ENCODE data around the gene SLC26A1.

SLC26A1 gene

DNA sequence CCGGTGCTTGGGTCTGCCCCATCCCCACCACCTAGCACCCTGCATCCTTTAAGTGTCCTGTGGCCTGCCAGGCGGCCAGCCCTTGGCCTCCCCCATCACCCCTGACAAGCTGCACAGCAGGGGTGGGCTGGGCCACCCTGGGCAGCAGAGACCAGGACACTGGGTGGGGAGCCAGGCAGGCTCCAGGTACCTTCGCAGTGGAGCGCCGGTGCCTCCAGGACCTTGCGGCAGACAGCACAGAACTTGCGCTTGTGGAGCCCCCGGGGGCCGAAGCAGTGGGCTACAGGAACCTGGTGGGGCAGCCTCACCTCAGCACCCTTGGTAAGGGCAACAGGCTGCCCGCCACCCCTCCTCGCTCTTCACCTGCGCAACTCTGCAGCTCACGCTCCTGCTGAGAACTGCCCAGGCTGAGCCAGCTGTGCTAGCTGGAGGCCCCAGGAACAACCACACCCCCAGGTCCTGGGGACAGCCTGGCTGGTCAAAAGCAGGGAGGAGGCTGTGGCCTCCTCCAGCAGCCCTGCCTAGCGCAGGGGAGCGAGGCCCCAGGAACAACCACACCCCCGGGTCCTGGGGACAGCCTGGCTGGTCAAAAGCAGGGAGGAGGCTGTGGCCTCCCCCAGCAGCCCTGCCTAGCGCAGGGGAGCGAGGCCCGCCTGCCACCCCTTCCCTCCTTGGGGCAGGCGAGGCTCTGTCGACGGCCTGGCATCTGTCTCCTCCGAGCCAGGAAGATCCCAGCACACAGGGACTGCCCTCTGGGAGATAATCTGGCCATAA, 24.4 kb downstream of the SLC26A1 start:
- H3K9ac ChIP-seq (ENCODE audit: low read depth, low read length): no peak overlapping the region
- H3K27me3 ChIP-seq (ENCODE audit: insufficient read depth, low read length): peaks cover 54% of the 10 kb centered on the region

DNA sequence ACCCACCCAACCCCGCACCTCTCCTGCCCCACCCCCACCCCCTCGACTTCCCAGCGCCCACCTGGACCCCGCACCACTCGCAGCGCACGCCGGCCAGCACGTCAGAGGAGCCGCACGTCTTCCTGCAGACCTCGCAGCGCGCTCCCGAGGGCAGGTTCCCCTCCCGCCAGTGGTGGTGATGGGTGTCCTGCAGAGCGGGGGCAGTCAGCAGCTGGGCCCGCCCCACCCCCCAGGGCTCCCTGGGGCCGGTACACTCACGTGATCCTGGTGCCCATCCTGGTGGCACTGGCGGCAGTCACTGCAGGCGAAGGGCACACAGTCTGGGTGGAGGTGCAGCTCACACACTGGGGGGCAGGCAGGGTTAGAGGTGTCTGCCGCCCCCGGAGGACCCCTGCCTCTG, 25.0 kb downstream of the SLC26A1 start:
- Histone ChIP-seq H3K9ac (ENCODE audit: low read depth, low read length) (no peak overlapping the region), H3K27me3 (ENCODE audit: insufficient read depth, low read length) (peaks cover 54% of the 10 kb centered on the region), H3K36me3 (ENCODE audit: insufficient read depth, low read depth, low read length) (no peaks in the 10 kb centered on the region), H3K9me3 (ENCODE audit: insufficient read depth, low read depth, low read length) (no peaks in the 10 kb centered on the region), H3K4me1 (ENCODE audit: insufficient read depth, low read length) (no peaks in the 10 kb centered on the region), H3K4me3 (ENCODE audit: low read length) (no peak overlapping the region), H3K27ac (ENCODE audit: low read length) (no peak overlapping the region)

More for the DNA sequence above, 24.4 kb downstream of the SLC26A1 start:
- no peaks in the 10 kb centered on the region for H3K9me3 ChIP-seq (ENCODE audit: insufficient read depth, low read depth, low read length)
- H3K4me3 ChIP-seq (ENCODE audit: low read length): no peak overlapping the region
- no peaks in the 10 kb centered on the region for H3K36me3 ChIP-seq (ENCODE audit: insufficient read depth, low read depth, low read length)
- H3K4me1 ChIP-seq (ENCODE audit: insufficient read depth, low read length): no peaks in the 10 kb centered on the region
- no peak overlapping the region for H3K27ac ChIP-seq (ENCODE audit: low read length)

DNA sequence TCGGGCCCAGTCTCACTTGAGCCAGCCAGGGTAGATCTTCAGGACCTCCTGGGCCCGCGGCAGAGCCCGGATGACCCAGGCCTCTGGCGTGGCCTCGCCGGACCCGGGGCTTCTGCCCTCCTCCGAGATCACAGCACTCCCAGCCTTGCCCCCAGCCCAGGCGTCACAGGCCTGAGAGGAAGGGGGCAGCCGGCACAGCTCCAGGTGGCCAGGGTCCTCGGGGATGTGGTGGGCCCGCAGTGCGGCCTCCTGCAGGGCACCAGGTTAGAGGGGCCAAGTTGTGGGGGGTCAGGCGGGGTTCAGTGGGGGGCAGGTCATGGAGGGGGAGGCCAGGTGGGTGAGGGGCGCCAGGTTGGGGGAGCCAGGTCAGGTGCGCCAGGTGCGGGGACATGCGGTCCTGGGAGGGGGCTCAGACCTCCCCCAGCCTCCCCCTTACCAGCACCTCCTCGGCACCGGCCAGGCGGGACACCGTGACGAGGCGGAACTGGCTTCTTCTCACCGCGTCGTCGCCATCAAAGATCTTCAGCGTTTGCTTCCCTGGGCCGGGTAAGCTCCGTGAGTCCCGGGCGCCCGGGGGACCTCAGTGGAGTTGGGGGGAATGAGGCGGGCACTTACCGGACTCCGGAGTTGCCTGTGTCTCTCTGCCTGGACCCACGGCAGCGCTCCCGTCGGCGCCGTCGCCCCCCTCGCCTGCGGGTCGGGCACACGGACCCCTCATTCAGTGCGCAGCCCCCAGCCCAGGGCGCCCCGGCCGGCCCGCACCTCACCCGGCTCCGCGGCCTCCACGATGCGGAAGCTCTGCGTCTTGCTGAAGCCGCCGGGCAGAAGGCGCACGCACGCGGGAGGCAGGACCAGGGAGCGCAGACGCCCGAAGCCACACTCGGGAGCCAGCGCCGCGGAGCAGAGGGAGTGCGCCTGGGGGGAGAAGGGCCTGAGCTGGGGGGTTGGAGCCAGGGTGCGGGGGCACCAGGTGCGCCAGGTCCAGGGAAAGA, 25.8 kb downstream of the SLC26A1 start:
- Histone ChIP-seq H3K9ac (ENCODE audit: low read depth, low read length) (no peak overlapping the region), H3K27me3 (ENCODE audit: insufficient read depth, low read length) (peaks cover 48% of the 10 kb centered on the region), H3K4me3 (ENCODE audit: low read length) (peak overlapping the region; percentile 33; the same call in 1 of the 2 replicates)

DNA sequence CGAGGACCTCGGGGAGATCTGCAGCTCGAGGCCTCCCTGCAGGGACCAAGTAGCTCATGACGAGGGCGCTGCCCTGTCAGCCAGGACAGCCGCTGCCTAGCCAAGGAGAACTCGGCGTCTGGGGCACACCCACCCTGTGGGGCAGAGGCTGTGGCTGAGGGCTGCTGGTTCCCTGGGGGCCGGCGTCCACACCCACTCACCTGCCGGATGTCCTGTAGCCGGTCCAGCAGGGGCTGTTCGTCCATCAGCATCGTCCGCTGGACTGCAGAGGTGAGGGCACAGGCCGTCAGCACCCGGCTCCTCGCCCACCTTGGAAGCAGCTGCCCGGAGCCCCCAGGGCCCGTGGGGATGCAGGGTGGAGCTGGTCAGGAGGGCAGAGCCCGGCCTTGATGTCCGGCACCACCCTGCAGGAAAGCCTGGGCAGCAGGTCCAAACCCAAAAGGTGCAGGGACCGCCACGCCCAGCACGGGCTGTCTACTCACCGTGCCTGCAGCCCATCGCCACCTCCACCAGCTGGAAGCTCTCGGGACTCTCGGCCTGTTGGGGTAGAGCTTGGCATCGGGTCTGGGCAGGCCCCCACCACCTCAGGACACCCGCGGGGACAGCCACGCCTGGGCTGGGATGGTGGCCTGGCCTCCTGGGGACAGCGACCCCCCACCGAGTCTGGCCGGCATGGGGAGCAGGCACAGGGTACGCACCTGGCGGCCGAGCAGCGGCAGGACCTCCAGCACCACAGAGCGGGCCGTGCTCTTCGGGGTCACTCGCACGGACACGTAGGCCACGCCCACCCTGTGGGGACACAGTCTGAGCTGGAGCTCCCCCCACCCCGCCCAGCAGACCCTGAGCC, 26.7 kb downstream of the SLC26A1 start:
- Histone ChIP-seq H3K27ac (ENCODE audit: low read length) (no peak overlapping the region), H3K4me3 (ENCODE audit: low read length) (no peak overlapping the region), H3K4me1 (ENCODE audit: insufficient read depth, low read length) (no peaks in the 10 kb centered on the region), H3K9ac (ENCODE audit: low read depth, low read length) (no peak overlapping the region), H3K9me3 (ENCODE audit: insufficient read depth, low read depth, low read length) (no peaks in the 10 kb centered on the region), H3K27me3 (ENCODE audit: insufficient read depth, low read length) (peaks cover 39% of the 10 kb centered on the region), H3K36me3 (ENCODE audit: insufficient read depth, low read depth, low read length) (no peaks in the 10 kb centered on the region)

More for the DNA sequence above, 25.8 kb downstream of the SLC26A1 start:
- H3K9me3 ChIP-seq (ENCODE audit: insufficient read depth, low read depth, low read length): no peaks in the 10 kb centered on the region
- H3K36me3 ChIP-seq (ENCODE audit: insufficient read depth, low read depth, low read length): no peaks in the 10 kb centered on the region
- no peaks in the 10 kb centered on the region for H3K4me1 ChIP-seq (ENCODE audit: insufficient read depth, low read length)
- H3K27ac ChIP-seq (ENCODE audit: low read length): no peak overlapping the region

DNA sequence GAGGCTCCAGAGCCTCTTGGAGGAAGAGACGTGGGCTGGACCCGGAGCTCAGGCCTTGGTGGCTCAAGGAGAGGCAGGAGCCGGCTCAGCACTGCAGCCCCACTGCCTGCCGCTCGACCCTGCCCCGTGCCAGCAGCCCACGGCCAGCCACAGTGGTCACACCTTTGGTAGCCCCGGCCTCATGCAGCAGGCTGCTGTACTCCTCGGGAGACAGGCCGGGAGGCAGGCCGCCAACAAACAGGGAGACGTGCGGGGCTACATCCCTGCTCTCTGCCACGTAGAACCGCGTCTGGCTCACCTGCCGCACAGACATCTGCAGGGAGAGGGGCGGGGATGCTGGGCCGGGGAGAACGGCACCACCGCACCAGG, 27.5 kb downstream of the SLC26A1 start:
- Histone ChIP-seq H3K9ac (ENCODE audit: low read depth, low read length) (no peak overlapping the region), H3K36me3 (ENCODE audit: insufficient read depth, low read depth, low read length) (no peaks in the 10 kb centered on the region), H3K4me1 (ENCODE audit: insufficient read depth, low read length) (no peaks in the 10 kb centered on the region), H3K4me3 (ENCODE audit: low read length) (no peak overlapping the region), H3K27me3 (ENCODE audit: insufficient read depth, low read length) (peaks cover 31% of the 10 kb centered on the region), H3K9me3 (ENCODE audit: insufficient read depth, low read depth, low read length) (no peaks in the 10 kb centered on the region), H3K27ac (ENCODE audit: low read length) (no peak overlapping the region)

DNA sequence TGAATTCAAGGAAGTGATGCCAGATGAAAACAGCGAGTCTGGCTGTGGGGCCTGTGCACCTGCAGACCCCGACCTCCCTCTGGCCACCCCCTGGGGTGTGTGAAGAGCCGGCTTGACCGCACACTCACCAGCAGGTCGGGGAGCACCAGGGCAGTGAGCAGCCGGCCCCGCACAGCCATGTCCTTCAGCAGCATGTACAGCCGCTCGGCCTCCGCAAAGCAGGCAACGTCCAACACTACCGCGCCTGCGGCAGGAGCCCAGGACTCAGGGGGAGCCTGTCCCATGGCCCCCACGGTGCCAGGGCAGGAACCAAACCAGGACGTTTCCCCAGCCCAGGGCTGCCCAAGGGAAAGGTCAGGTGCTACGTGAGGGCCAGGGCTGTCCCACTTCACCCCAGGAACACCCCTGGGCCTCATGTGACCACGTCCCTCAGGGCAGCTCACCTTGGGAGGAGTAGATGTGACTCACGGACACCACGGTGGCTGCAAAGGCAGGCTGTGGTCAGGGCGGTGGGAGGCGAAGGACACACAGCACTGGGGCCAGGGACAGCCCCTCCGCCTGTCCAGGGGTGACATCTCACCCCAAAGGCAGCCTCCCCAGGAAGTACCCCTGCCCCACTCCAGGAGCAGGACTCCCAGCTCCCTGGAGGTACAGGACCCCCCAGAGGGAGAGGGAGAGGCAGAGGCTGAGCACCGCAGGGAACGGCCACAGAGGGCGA, 28.0 kb downstream of the SLC26A1 start:
- H3K9ac ChIP-seq (ENCODE audit: low read depth, low read length): no peak overlapping the region
- H3K27me3 ChIP-seq (ENCODE audit: insufficient read depth, low read length): peaks cover 26% of the 10 kb centered on the region
- H3K27ac ChIP-seq (ENCODE audit: low read length): no peak overlapping the region
- H3K36me3 ChIP-seq (ENCODE audit: insufficient read depth, low read depth, low read length): no peaks in the 10 kb centered on the region
- no peak overlapping the region for H3K4me3 ChIP-seq (ENCODE audit: low read length)
- H3K9me3 ChIP-seq (ENCODE audit: insufficient read depth, low read depth, low read length): no peaks in the 10 kb centered on the region
- H3K4me1 ChIP-seq (ENCODE audit: insufficient read depth, low read length): no peaks in the 10 kb centered on the region

DNA sequence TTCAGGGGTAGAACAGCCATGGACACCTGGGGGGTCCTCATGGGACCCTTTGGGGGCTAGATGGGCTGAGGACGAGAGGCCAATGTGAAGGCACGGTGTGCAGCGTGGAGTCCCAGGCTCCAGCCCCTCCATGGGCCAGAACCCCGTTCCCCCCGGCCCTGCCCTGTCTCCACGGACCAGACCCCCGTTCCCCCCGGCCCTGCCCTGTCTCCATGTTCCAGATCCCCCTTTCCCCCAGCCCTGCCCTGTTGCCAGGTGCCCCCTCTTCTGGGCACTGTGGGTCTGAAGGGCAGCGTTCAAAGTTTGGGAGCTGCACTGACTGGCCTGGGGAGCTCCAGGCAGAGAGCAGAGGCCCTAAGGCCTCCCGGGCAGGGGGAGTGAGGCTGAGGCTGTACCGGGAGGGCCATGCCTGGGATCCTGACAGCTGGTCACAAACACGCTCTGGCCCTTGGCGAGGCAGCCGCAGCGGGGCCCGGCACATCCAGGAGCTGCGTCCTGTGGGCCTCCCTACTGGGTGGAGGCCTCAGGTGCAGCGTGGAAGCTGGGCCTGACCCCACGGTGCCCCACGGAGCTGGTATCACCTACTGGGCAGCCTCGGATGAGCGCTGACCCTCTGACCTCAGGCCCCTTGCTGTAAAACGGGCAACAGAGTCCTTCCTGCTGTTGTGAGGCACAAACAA, 28.7 kb downstream of the SLC26A1 start:
- H3K36me3 ChIP-seq (ENCODE audit: insufficient read depth, low read depth, low read length): no peaks in the 10 kb centered on the region
- H3K27me3 ChIP-seq (ENCODE audit: insufficient read depth, low read length): peaks cover 22% of the 10 kb centered on the region
- no peaks in the 10 kb centered on the region for H3K9me3 ChIP-seq (ENCODE audit: insufficient read depth, low read depth, low read length)
- H3K4me1 ChIP-seq (ENCODE audit: insufficient read depth, low read length): no peaks in the 10 kb centered on the region
- no peak overlapping the region for H3K4me3 ChIP-seq (ENCODE audit: low read length)
- H3K9ac ChIP-seq (ENCODE audit: low read depth, low read length): no peak overlapping the region
- no peak overlapping the region for H3K27ac ChIP-seq (ENCODE audit: low read length)

DNA sequence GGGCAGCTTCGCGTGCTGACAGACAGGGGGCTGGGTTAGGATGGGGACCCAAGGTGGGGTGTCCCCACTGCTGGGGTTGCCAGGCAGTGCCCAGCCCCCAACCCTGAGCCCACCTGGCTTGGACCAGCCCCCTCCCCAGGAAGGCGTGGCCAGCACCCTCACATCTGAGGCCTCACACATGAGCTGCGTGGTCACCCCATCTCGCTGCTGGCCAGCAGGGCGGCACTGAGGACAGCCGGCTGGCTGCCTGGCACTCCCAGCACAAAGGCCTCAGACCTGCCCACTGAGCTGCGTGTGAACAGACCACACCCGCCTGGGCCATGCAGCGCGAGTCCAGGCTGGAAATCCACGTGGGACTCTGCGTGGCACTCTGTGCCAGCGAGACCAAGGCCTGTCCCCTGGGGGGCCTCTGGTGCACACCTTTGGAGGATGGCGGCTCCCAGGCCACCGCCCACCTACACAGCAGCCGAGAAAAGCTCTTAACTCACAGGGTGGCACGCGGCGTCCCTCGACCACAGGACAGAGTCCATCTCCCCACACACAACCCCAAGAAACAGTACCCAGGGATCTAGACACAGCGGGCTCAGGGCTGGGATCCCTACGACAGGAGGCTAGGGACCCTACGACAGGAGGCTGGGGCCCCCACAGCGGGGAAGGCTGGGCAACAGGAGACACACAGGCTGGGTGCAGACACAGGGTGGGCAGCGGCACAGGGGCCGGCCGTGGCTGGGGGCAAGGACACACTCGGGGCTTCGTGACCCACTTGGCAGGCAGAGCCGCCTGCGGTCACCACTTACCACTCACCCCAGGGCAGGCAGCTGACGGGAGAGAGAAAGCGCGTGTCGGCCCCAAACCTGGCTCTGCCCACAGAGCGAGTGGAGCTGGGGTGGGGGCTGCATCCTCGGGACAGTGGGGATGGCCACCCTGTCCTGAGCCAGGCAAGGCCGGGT, 29.7 kb downstream of the SLC26A1 start:
- no peaks in the 10 kb centered on the region for H3K36me3 ChIP-seq (ENCODE audit: insufficient read depth, low read depth, low read length)
- no peak overlapping the region for H3K4me3 ChIP-seq (ENCODE audit: low read length)

DNA sequence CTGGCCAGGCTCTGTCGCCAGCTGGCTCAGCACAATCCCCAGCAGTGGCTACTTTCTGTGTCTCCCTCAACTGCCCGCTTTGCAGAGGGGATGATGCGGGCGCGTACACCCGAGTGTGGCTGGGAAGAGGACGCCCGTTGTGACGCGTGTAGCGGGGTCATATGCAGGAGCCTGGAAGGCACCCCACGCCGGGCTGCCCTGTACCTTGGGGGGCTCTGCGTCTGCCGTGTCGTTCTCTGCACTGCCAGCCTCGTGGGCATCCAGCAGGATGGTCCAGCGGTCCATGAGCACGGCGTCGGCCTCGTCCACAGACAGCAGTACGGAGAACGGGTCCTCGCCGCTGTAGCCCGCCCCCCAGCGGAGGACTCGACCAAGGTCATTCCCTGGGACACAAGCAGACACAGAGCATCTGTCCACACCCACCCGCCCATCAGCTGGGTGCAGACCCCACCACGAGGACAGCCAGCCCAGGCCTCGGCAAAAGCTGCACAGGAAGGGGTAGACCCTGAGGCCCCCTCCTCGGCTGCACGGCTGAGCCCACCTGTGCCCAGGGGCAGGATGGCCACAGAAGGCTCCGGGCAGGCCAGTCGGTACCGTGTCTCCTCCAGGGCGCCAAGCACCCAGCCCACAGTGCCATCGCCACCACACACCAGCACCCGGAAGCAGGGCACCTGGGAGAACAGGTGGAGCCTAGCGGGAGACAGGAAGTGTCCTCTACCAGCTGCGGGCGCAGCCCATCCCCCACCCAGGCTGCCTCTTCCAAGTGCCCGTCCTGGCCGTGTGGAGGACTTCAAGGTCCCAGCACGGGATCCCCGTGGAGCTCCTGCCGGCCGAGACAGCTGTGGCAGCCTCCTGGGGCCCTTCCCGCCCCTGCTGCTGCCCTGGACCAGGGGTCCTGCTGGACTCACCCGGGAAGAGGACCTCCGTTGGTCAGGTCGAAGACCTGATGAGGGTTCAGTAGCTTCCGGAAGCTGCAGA, 30.7 kb downstream of the SLC26A1 start:
- H3K4me3 ChIP-seq (ENCODE audit: low read length): no peak overlapping the region
- H3K27me3 ChIP-seq (ENCODE audit: insufficient read depth, low read length): peaks cover 7% of the 10 kb centered on the region
- no peaks in the 10 kb centered on the region for H3K9me3 ChIP-seq (ENCODE audit: insufficient read depth, low read depth, low read length)
- H3K27ac ChIP-seq (ENCODE audit: low read length): no peak overlapping the region
- H3K36me3 ChIP-seq (ENCODE audit: insufficient read depth, low read depth, low read length): no peaks in the 10 kb centered on the region
- H3K4me1 ChIP-seq (ENCODE audit: insufficient read depth, low read length): no peaks in the 10 kb centered on the region
- no peak overlapping the region for H3K9ac ChIP-seq (ENCODE audit: low read depth, low read length)

More for the DNA sequence above, 29.7 kb downstream of the SLC26A1 start:
- Histone ChIP-seq H3K27me3 (ENCODE audit: insufficient read depth, low read length) (peaks cover 15% of the 10 kb centered on the region), H3K9ac (ENCODE audit: low read depth, low read length) (no peak overlapping the region), H3K4me1 (ENCODE audit: insufficient read depth, low read length) (no peaks in the 10 kb centered on the region), H3K27ac (ENCODE audit: low read length) (no peak overlapping the region), H3K9me3 (ENCODE audit: insufficient read depth, low read depth, low read length) (no peaks in the 10 kb centered on the region)

Measured in iPS-20b (cell line).